Activated CD4-positive, alpha-beta T cell treated with anti-CD3 and anti-CD28 coated beads, Interleukin-2, amount 10 ng/mL, durations not matched to agents 7 days and 5 days (primary cell): Measurements from ENCODE around the gene PDYN. TPM values are rescaled to one million over a fixed set of nuclear protein-coding genes. Genes with fewer than 3 reads are reported as not detected.

ENCODE experiments used
- CTCF ChIA-PET: fragments of 350-600 bp; sonication (Branson Sonifier 250); formaldehyde crosslinking; loops from one replicate; lab custom pipeline; 2021; ENCODE audit warnings: antibody characterized with exemption; lab: Charles Lee
- POLR2A ChIA-PET: fragments of 350-600 bp; sonication (Branson Sonifier 250); formaldehyde crosslinking; loops from one replicate; lab custom pipeline; 2021; ENCODE audit warnings: antibody characterized with exemption; lab: Charles Lee
- DNase-seq: peaks from one replicate; pipeline ENCODE4 v3.0.0-alpha.2; 2020
- H3K27ac Mint-ChIP-seq: one replicate; pipeline ENCODE4 v1.8.0; 2021; ENCODE audit warnings: mild to moderate bottlenecking, moderate library complexity, mixed read lengths
- H3K27me3 Mint-ChIP-seq: one replicate; pipeline ENCODE4 v1.8.0; 2021; ENCODE audit warnings: mixed read lengths
- H3K36me3 Mint-ChIP-seq: one replicate; pipeline ENCODE4 v1.8.0; 2021; ENCODE audit warnings: low read depth, mixed read lengths
- H3K4me1 Mint-ChIP-seq: one replicate; pipeline ENCODE4 v1.8.0; 2021; ENCODE audit warnings: mixed read lengths
- H3K4me3 Mint-ChIP-seq: one replicate; pipeline ENCODE4 v1.8.0; 2021; ENCODE audit warnings: mild to moderate bottlenecking, moderate library complexity, mixed read lengths
- H3K9me3 Mint-ChIP-seq: one replicate; pipeline ENCODE4 v1.8.0; 2021; ENCODE audit warnings: mixed read lengths
- total RNA-seq, 2 experiments: library from RNA; stranded (reverse); gene quantifications; one replicate each; pipeline ENCODE4 v1.2.3, GENCODE V29; 2021

The PDYN gene
- total RNA-seq, 2 experiments from 2014 or later = not detected

- peaks cover 8% of the 10 kb centered on the region for H3K27me3 Mint-ChIP-seq
Observed at GRCh38 chr20:1934156-1934555, 59.7 kb downstream of the PDYN start.

GRCh38 chr20:1933465-1933870 lies 60.4 kb downstream of the PDYN start:
- Mint-ChIP-seq H3K4me1 (no peaks in the 10 kb centered on the region), H3K9me3 (no peaks in the 10 kb centered on the region), H3K27ac (no peak overlapping the region), H3K36me3 (no peaks in the 10 kb centered on the region), H3K27me3 (peaks cover 8% of the 10 kb centered on the region), H3K4me3 (no peak overlapping the region)
- ChIA-PET POLR2A (no interaction called here), CTCF (no interaction called here)
- no peak for DNase-seq

More at GRCh38 chr20:1934156-1934555, 59.7 kb downstream of the PDYN start:
- DNase-seq = no peak
- no peak overlapping the region for H3K4me3 Mint-ChIP-seq
- no peaks in the 10 kb centered on the region for H3K4me1 Mint-ChIP-seq
- no peak overlapping the region for H3K27ac Mint-ChIP-seq
- H3K36me3 Mint-ChIP-seq = no peaks in the 10 kb centered on the region
- ChIA-PET CTCF (no interaction called here), POLR2A (no interaction called here)
- H3K9me3 Mint-ChIP-seq = no peaks in the 10 kb centered on the region

GRCh38 chr20:1932971-1933370 lies 60.9 kb downstream of the PDYN start:
- no peak overlapping the region for H3K27ac Mint-ChIP-seq
- no peak for DNase-seq
- no peaks in the 10 kb centered on the region for H3K4me1 Mint-ChIP-seq
- CTCF ChIA-PET = no interaction called here
- H3K27me3 Mint-ChIP-seq = peaks cover 8% of the 10 kb centered on the region
- no peaks in the 10 kb centered on the region for H3K36me3 Mint-ChIP-seq
- POLR2A ChIA-PET = no interaction called here
- H3K4me3 Mint-ChIP-seq = no peak overlapping the region
- no peaks in the 10 kb centered on the region for H3K9me3 Mint-ChIP-seq

- CTCF ChIA-PET = no interaction called here
Observed at GRCh38 chr20:1931830-1932229, 62.0 kb downstream of the PDYN start.

GRCh38 chr20:1930165-1930564 lies 63.7 kb downstream of the PDYN start:
- no peak overlapping the region for H3K27ac Mint-ChIP-seq
- DNase-seq = no peak
- no peak overlapping the region for H3K4me3 Mint-ChIP-seq
- peaks cover 8% of the 10 kb centered on the region for H3K27me3 Mint-ChIP-seq
- H3K4me1 Mint-ChIP-seq = no peaks in the 10 kb centered on the region
- no peaks in the 10 kb centered on the region for H3K36me3 Mint-ChIP-seq
- no peaks in the 10 kb centered on the region for H3K9me3 Mint-ChIP-seq
- POLR2A ChIA-PET = no interaction called here
- CTCF ChIA-PET = no interaction called here

More at GRCh38 chr20:1931830-1932229, 62.0 kb downstream of the PDYN start:
- no peak for DNase-seq
- H3K36me3 Mint-ChIP-seq = no peaks in the 10 kb centered on the region
- POLR2A ChIA-PET = no interaction called here
- H3K4me3 Mint-ChIP-seq = no peak overlapping the region
- no peak overlapping the region for H3K27ac Mint-ChIP-seq
- H3K27me3 Mint-ChIP-seq = peaks cover 8% of the 10 kb centered on the region
- no peaks in the 10 kb centered on the region for H3K4me1 Mint-ChIP-seq
- H3K9me3 Mint-ChIP-seq = no peaks in the 10 kb centered on the region

GRCh38 chr20:1929460-1929859 lies 64.4 kb downstream of the PDYN start:
- CTCF ChIA-PET = no interaction called here
- H3K27ac Mint-ChIP-seq = no peak overlapping the region
- POLR2A ChIA-PET = no interaction called here

GRCh38 chr20:1928782-1929181 lies 65.1 kb downstream of the PDYN start:
- Mint-ChIP-seq H3K36me3 (no peaks in the 10 kb centered on the region), H3K9me3 (no peaks in the 10 kb centered on the region), H3K27me3 (peaks cover 5% of the 10 kb centered on the region), H3K4me1 (no peaks in the 10 kb centered on the region), H3K4me3 (no peak overlapping the region), H3K27ac (no peak overlapping the region)
- ChIA-PET CTCF (no interaction called here), POLR2A (no interaction called here)
- no peak for DNase-seq

More at GRCh38 chr20:1929460-1929859, 64.4 kb downstream of the PDYN start:
- H3K4me1 Mint-ChIP-seq = no peaks in the 10 kb centered on the region
- H3K27me3 Mint-ChIP-seq = peaks cover 8% of the 10 kb centered on the region
- no peaks in the 10 kb centered on the region for H3K9me3 Mint-ChIP-seq
- DNase-seq = no peak
- no peaks in the 10 kb centered on the region for H3K36me3 Mint-ChIP-seq
- no peak overlapping the region for H3K4me3 Mint-ChIP-seq

Other genes with a start within 250 kb of the PDYN start
- not detected for gene SIRPA, start 98.7 kb downstream of the PDYN start, total RNA-seq
- 10 to 100 TPM; 15.8 to 16.1 TPM for gene STK35, start 107.8 kb upstream of the PDYN start, total RNA-seq